ENCODE results near the gene HAUS3. TPM values are rescaled to one million over a fixed set of nuclear protein-coding genes. Genes with fewer than 3 reads are reported as not detected.

Gene HAUS3
- polyA plus RNA-seq, 3 donors = 4.4 to 5.5 (median 5.0) TPM

DNA sequence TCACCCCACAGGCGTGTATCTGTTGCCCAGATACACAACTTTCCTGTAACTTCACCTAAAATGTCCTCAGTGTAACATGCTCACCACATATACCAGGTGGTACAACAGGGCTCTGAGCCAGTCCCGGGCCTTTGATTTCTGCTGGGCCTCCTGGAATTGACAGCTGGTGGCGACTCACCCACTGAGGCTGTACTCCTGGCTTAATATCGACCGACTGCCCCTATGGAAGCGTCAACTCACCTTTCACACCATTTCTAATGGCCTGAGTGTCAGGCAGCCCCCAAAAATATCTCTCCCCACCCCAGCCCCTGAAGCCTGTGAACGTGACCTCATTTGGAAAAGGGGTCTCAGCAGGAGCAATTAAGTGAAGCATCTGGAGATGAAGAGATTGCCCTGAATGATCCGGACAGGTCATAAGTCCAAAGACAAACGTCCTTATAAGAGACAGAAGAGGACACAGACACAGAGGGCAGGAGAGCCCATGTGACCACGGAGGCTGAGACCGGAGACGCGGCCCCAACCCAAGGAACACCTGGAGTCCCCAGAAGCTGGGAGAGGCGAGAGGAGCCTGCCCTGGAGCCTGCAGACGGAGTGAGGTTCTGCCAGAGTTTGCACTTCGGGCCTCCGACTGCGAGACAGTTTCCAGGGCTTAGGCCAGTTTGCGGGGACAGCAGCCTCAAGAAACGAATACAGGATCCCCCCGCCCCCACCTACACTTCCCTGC, 32.6 kb upstream of the HAUS3 start:
- 94% methylated on average over 16 of the region's 21 CpGs for WGBS (ENCODE audit: insufficient coverage)
- TF ChIP-seq, protein P1, sequence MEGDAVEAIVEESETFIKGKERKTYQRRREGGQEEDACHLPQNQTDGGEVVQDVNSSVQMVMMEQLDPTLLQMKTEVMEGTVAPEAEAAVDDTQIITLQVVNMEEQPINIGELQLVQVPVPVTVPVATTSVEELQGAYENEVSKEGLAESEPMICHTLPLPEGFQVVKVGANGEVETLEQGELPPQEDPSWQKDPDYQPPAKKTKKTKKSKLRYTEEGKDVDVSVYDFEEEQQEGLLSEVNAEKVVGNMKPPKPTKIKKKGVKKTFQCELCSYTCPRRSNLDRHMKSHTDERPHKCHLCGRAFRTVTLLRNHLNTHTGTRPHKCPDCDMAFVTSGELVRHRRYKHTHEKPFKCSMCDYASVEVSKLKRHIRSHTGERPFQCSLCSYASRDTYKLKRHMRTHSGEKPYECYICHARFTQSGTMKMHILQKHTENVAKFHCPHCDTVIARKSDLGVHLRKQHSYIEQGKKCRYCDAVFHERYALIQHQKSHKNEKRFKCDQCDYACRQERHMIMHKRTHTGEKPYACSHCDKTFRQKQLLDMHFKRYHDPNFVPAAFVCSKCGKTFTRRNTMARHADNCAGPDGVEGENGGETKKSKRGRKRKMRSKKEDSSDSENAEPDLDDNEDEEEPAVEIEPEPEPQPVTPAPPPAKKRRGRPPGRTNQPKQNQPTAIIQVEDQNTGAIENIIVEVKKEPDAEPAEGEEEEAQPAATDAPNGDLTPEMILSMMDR (IDR thresholded peaks at IDR 0.05) = no peak
- H3K9me3 ChIP-seq (replicated peaks in 1 of 2; ENCODE audit: control insufficient read depth in 1 of 2, insufficient read depth in 1 of 2, low read length in 2 of 2) = no peaks in the 10 kb centered on the region
- H3K79me2 ChIP-seq (ENCODE audit: insufficient read depth, low read length) = no peaks in the 10 kb centered on the region
- H3K4me1 Mint-ChIP-seq = no peaks in the 10 kb centered on the region
- no peak overlapping the region for H3K9ac ChIP-seq (ENCODE audit: insufficient read depth, low read length, poor library complexity, severe bottlenecking)
- intact Hi-C loops (cut with micrococcal nuclease) = no loop called here
- H3K4me2 ChIP-seq (replicated peaks; ENCODE audit: extremely low read depth, low read length, poor library complexity, severe bottlenecking) = no peak overlapping the region
- no peak overlapping the region for H3K27ac ChIP-seq (ENCODE audit: low read depth in 1 of 2, low read length in 2 of 2)
- H3K36me3 Mint-ChIP-seq = no peaks in the 10 kb centered on the region
- H3K4me1 ChIP-seq (ENCODE audit: control insufficient read depth in 1 of 2, insufficient read depth in 2 of 2, low read length in 2 of 2) = no peaks in the 10 kb centered on the region
- DNase-seq = no peak
- no peak overlapping the region for H3K4me3 ChIP-seq (replicated peaks in 1 of 3; ENCODE audit: low read depth in 2 of 3, low read length in 3 of 3)
- H3K36me3 ChIP-seq (replicated peaks in 1 of 2; ENCODE audit: control insufficient read depth in 1 of 2, insufficient read depth in 2 of 2, low read length in 2 of 2) = no peaks in the 10 kb centered on the region
- H3K27me3 ChIP-seq (ENCODE audit: control insufficient read depth in 2 of 2, insufficient read depth in 2 of 2, low read length in 2 of 2) = no peaks in the 10 kb centered on the region
- H3K27me3 Mint-ChIP-seq (ENCODE audit: low read depth in 3 of 3) = peaks cover 0 to 1% (median 0%) of the 10 kb centered on the region in 3 donors
- no peak overlapping the region for H3K27ac Mint-ChIP-seq
- H3K9me3 Mint-ChIP-seq = no peaks in the 10 kb centered on the region
- no peak overlapping the region for H2AFZ ChIP-seq (ENCODE audit: insufficient read depth, low read depth, low read length, poor library complexity, severe bottlenecking)
- no peak overlapping the region for H3K4me3 Mint-ChIP-seq
- no peaks in the 10 kb centered on the region for H4K20me1 ChIP-seq (ENCODE audit: insufficient read depth, low read length)

DNA sequence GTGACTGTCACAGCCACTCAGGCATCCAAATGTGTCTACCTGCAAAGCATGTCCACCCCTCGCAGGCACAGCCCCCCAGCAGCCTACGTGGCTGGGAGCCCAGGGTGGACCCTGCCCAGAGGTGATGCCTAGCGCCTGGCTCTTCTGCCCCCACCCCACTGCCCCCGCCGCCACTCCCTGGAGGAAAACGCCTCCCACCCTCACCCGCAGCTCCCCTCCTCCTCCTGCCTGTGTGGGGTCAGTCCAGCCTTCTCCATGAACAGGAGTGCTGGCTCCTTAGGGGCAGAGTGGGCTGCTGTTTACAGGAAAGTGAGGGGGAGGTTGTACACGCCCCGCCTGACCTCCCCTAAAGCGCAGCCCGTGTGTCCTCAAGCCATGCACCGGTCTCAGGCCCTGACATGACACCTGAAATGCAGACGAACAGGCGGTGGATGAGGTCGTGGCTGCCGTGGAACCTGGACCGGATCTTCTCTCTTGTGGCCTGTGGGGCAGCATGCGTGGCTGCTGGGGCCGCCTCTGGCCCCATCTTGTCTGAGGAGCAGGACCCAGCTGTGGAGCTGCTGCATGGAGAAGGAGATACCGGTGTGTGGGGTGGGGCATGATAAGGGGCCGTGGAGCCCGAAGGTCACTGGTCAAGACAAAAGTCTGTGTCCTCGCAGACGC, 31.9 kb upstream of the HAUS3 start:
- no peak overlapping the region for H3K4me2 ChIP-seq (replicated peaks; ENCODE audit: extremely low read depth, low read length, poor library complexity, severe bottlenecking)
- Mint-ChIP-seq H3K36me3 (no peaks in the 10 kb centered on the region), H3K4me3 (no peak overlapping the region), H3K9me3 (no peaks in the 10 kb centered on the region), H3K27ac (no peak overlapping the region), H3K27me3 (ENCODE audit: low read depth in 3 of 3) (peaks cover 0 to 1% (median 0%) of the 10 kb centered on the region in 3 donors), H3K4me1 (no peaks in the 10 kb centered on the region)
- TF ChIP-seq, protein P1 (IDR thresholded peaks at IDR 0.05) = no peak
- H3K36me3 ChIP-seq (replicated peaks in 1 of 2; ENCODE audit: control insufficient read depth in 1 of 2, insufficient read depth in 2 of 2, low read length in 2 of 2) = no peaks in the 10 kb centered on the region
- H3K27ac ChIP-seq (ENCODE audit: low read depth in 1 of 2, low read length in 2 of 2) = no peak overlapping the region
- no peaks in the 10 kb centered on the region for H3K9me3 ChIP-seq (replicated peaks in 1 of 2; ENCODE audit: control insufficient read depth in 1 of 2, insufficient read depth in 1 of 2, low read length in 2 of 2)
- no peaks in the 10 kb centered on the region for H4K20me1 ChIP-seq (ENCODE audit: insufficient read depth, low read length)
- no peak for DNase-seq
- no peak overlapping the region for H3K9ac ChIP-seq (ENCODE audit: insufficient read depth, low read length, poor library complexity, severe bottlenecking)
- no peaks in the 10 kb centered on the region for H3K79me2 ChIP-seq (ENCODE audit: insufficient read depth, low read length)
- intact Hi-C loops (cut with micrococcal nuclease) = no loop called here
- no peaks in the 10 kb centered on the region for H3K4me1 ChIP-seq (ENCODE audit: control insufficient read depth in 1 of 2, insufficient read depth in 2 of 2, low read length in 2 of 2)
- WGBS (ENCODE audit: insufficient coverage) = 93% methylated on average over 16 of the region's 24 CpGs
- H3K4me3 ChIP-seq (replicated peaks in 1 of 3; ENCODE audit: low read depth in 2 of 3, low read length in 3 of 3) = no peak overlapping the region
- no peak overlapping the region for H2AFZ ChIP-seq (ENCODE audit: insufficient read depth, low read depth, low read length, poor library complexity, severe bottlenecking)
- H3K27me3 ChIP-seq (ENCODE audit: control insufficient read depth in 2 of 2, insufficient read depth in 2 of 2, low read length in 2 of 2) = no peaks in the 10 kb centered on the region
